GM19238 (cell line): ENCODE results near the gene PRDM10.

Source experiments
- DNase-seq: peaks from one replicate; pipeline ENCODE4 v3.0.0; 2011; ENCODE audit warnings: low spot score; ENCODE audit not compliant: insufficient read length

The PRDM10 gene

GRCh38 chr11:129852125-129852740, 150.4 kb downstream of the PRDM10 start:
- no peak for DNase-seq
